ENCODE data around the gene KANK4. TPM values are rescaled to one million over a fixed set of nuclear protein-coding genes. Genes with fewer than 3 reads are reported as not detected.

The KANK4 gene
- 1 to 10 TPM in 1 of 3 donors, under 1 TPM in 2; 0.48 to 1.6 (median 0.66) TPM for total RNA-seq

DNA sequence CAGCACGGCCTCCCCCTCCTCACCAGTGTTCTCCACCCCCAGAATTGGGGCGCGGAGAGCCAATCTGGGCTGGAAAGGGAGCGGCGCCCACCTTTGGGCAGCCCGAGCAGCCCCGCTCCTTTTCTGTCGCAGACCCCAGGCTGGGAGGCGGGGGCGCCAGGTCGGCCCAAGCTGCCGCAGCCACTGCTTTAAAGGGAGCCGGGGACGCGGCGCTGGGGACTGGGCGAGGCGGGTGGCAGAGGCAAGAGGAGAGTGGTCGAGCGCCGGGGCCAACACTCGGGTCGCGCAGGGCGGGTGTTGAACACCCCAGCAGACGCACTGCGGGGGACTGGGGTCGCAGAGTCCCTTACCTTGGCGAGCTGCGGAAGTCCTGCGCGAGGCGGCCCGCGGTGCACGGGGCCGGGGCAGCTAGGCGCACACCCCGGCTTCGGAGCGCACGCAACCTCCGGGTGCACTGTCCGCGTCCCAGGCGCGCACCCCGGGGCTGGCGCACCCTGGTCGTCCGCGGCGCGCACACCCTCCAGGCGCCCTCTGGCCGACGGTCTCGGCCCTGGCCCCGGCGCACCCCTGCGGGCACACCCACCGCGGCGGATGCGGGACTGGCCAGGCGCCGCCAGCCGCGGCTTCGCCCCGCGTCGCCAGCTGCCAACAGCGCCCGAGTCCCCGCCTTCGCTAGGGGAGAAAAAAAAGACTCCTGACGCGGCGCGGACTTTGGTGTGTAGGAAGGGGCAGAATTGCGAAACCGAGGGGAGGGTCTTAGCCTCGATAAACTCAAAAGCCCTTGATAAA is at the start of gene KANK4:
Gene KANK4, minus strand, starts transcription at position 679 of the 789 bp plus-strand sequence. CDS start 37,870 bp downstream, outside the sequence.
- H3K4me3 ChIP-seq, result peak within 1 kb of the TSS; percentile 21 to 67 (median 61)
- no peak for TF ChIP-seq POLR2A (IDR thresholded peaks at IDR 0.05)
- no peak for TF ChIP-seq POLR2AphosphoS5 (IDR thresholded peaks at IDR 0.05)
- TF ChIP-seq, protein P1, sequence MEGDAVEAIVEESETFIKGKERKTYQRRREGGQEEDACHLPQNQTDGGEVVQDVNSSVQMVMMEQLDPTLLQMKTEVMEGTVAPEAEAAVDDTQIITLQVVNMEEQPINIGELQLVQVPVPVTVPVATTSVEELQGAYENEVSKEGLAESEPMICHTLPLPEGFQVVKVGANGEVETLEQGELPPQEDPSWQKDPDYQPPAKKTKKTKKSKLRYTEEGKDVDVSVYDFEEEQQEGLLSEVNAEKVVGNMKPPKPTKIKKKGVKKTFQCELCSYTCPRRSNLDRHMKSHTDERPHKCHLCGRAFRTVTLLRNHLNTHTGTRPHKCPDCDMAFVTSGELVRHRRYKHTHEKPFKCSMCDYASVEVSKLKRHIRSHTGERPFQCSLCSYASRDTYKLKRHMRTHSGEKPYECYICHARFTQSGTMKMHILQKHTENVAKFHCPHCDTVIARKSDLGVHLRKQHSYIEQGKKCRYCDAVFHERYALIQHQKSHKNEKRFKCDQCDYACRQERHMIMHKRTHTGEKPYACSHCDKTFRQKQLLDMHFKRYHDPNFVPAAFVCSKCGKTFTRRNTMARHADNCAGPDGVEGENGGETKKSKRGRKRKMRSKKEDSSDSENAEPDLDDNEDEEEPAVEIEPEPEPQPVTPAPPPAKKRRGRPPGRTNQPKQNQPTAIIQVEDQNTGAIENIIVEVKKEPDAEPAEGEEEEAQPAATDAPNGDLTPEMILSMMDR (IDR thresholded peaks at IDR 0.05), result no peak
- no peak for DNase-seq (ENCODE audit: low spot score in 2 of 2)

DNA sequence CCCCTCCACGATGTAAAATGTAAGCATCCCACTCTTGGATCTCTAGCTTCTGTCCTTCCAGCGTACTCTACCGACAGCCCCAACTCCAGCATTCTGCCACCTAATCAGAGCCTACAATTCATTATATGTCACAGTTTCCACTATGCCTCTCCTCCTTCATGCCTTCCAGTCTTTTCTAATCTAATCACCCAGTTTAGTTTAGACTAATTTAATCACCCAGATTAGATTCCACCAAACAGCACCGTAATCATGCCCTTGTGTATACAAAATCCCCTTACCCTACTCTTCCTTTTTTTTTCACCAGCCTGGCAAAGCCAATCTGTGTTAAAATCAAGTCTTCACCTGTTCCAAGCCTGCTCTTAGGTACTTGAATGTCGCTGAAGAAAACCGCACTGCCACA is 49.8 kb upstream of the KANK4 start:
- no peaks in the 10 kb centered on the region for H3K36me3 ChIP-seq
- no peak overlapping the region for H3K4me3 ChIP-seq
- intact Hi-C loops (cut with DNase I; ENCODE audit: low total_unique reads), result no loop called here
- peaks cover 0 to 8% of the 10 kb centered on the region in 2 donors for H3K9me3 ChIP-seq
- H3K4me1 ChIP-seq, result no peaks in the 10 kb centered on the region
- TF ChIP-seq, protein P1 (IDR thresholded peaks at IDR 0.05), result no peak
- TF ChIP-seq POLR2A (IDR thresholded peaks at IDR 0.05) (no peak), POLR2AphosphoS5 (IDR thresholded peaks at IDR 0.05) (no peak)
- DNase-seq (ENCODE audit: low spot score in 2 of 2), result no peak
- no peaks in the 10 kb centered on the region for H3K27me3 ChIP-seq
- H3K27ac ChIP-seq, result no peak overlapping the region

More for the DNA sequence above, at the start of gene KANK4:
- peaks cover 0 to 16% of the 10 kb centered on the region in 2 donors for H3K27me3 ChIP-seq
- H3K4me1 ChIP-seq, result no peaks in the 10 kb centered on the region
- no peak within 1 kb of the TSS for H3K27ac ChIP-seq
- no peaks in the 10 kb centered on the region for H3K36me3 ChIP-seq
- intact Hi-C loops (cut with DNase I; ENCODE audit: low total_unique reads), result loop anchor here (10.0 kb wide), 1 partner anchor 1766 kb away; no protein-coding TSS in a partner anchor
- H3K9me3 ChIP-seq, result no peaks in the 10 kb centered on the region

DNA sequence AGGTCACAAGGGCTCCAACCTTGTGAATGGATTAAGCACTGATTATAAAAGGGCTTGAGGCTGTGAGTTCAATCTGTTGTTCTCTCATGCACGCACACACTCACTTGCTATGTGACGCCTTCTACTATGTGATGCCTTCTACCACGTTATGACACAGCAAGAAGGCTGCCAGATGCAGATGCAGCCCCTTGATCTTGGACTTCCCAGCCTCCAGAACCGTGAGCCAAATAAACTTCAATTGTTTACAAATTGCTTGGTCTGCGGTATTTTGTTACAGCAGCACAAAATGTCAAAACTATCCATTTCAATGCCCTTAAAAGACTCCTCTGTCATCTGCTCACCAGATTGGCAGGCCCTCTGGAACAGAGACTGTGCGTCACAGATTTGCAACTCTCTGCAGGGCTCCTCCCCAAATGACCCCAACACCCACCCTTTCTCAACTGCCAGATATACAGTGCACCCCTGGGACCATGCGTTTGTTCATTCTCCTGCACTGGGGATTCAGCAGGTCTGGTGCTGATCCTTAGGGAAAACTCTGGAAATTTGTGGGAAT is 47.8 kb upstream of the KANK4 start:
- Histone ChIP-seq H3K36me3 (no peaks in the 10 kb centered on the region), H3K4me1 (no peaks in the 10 kb centered on the region), H3K27me3 (no peaks in the 10 kb centered on the region), H3K27ac (no peak overlapping the region), H3K9me3 (peaks cover 0 to 8% of the 10 kb centered on the region in 2 donors), H3K4me3 (no peak overlapping the region)
- intact Hi-C loops (cut with DNase I; ENCODE audit: low total_unique reads), result no loop called here
- TF ChIP-seq POLR2A (IDR thresholded peaks at IDR 0.05) (no peak), POLR2AphosphoS5 (IDR thresholded peaks at IDR 0.05) (no peak)
- TF ChIP-seq, protein P1 (IDR thresholded peaks at IDR 0.05), result no peak
- DNase-seq (ENCODE audit: low spot score in 2 of 2), result no peak

DNA sequence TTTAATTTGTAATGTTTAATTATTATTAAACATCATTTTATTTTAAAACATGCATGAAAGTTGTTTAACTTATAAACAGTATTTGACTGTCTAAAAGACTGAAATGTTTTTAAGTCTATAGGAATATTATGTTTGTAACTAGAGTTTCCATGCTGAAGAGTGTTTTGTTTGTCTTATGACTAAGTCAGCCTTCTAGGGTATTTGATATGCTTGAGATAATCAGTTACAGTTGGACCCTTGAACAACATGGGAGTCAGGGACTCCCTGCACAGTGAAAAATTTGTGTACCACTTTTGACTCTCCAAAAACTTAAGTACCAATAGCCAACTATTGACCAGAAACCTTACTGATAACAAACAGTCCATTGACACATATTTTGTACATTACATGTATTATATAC is 45.5 kb upstream of the KANK4 start:
- Histone ChIP-seq H3K4me1 (no peaks in the 10 kb centered on the region), H3K27me3 (no peaks in the 10 kb centered on the region), H3K27ac (no peak overlapping the region), H3K9me3 (peaks cover 0 to 8% of the 10 kb centered on the region in 2 donors), H3K36me3 (no peaks in the 10 kb centered on the region), H3K4me3 (no peak overlapping the region)
- TF ChIP-seq POLR2A (IDR thresholded peaks at IDR 0.05) (no peak), POLR2AphosphoS5 (IDR thresholded peaks at IDR 0.05) (no peak)
- TF ChIP-seq, protein P1 (IDR thresholded peaks at IDR 0.05), result no peak
- DNase-seq (ENCODE audit: low spot score in 2 of 2), result no peak
- intact Hi-C loops (cut with DNase I; ENCODE audit: low total_unique reads), result no loop called here

DNA sequence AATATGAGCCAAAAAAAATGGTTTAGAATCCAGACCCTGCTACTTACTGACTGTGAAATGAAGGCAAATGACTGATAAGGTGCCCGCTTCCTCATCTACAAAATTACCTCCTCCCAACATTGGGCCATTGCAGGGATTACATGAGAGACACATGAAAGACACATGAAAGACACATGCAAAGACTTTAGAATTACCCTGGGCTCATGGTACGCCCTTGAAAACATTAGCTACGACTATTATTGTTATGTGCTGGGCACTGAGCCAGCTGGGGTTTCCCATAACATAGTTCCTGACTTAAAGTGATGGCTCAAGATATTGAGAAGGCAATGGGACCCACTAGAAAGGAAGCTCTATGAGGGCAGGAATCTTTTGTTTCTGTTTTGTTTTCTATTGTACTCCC is 43.7 kb upstream of the KANK4 start:
- intact Hi-C loops (cut with DNase I; ENCODE audit: low total_unique reads), result no loop called here
- Histone ChIP-seq H3K9me3 (peaks cover 0 to 8% of the 10 kb centered on the region in 2 donors), H3K36me3 (no peaks in the 10 kb centered on the region), H3K4me3 (no peak overlapping the region), H3K4me1 (no peaks in the 10 kb centered on the region), H3K27me3 (no peaks in the 10 kb centered on the region), H3K27ac (no peak overlapping the region)
- no peak for DNase-seq (ENCODE audit: low spot score in 2 of 2)
- TF ChIP-seq POLR2A (IDR thresholded peaks at IDR 0.05), result no peak
- TF ChIP-seq, protein P1 (IDR thresholded peaks at IDR 0.05), result no peak
- TF ChIP-seq POLR2AphosphoS5 (IDR thresholded peaks at IDR 0.05), result no peak
